Testis (tissue), 3 donors: ENCODE measurements around the gene KCNK7. TPM values are rescaled to one million over a fixed set of nuclear protein-coding genes. Genes with fewer than 3 reads are reported as not detected.

Source experiments
- DNase-seq: peaks from one replicate; pipeline ENCODE4 v3.0.0-alpha.2; 2019
- H3K27ac ChIP-seq, 2 donors: fragments of 200-600 bp; sonication (generic); one replicate each; pipeline ENCODE4 v1.5.1; 2019
- H3K27me3 ChIP-seq: fragments of 200-600 bp; sonication (generic); one replicate; pipeline ENCODE4 v1.5.1; 2019
- H3K36me3 ChIP-seq: fragments of 200-600 bp; sonication (generic); one replicate; pipeline ENCODE4 v1.5.1; 2017; ENCODE audit warnings: low read depth; ENCODE audit errors: missing control alignments
- H3K4me1 ChIP-seq: fragments of 200-600 bp; sonication (generic); one replicate; pipeline ENCODE4 v1.5.1; 2019
- H3K4me3 ChIP-seq, 2 donors: fragments of 200-600 bp; sonication (generic); one replicate each; pipeline ENCODE4 v1.5.1; 2017 to 2019
- H3K9me3 ChIP-seq: fragments of 200-600 bp; sonication (generic); one replicate; pipeline ENCODE4 v1.5.1; 2017
- POLR2A ChIP-seq: fragments of 450-650 bp; IDR thresholded peaks from one replicate; pipeline ENCODE4 v1.6.1; 2017; ENCODE audit warnings: antibody characterized with exemption, mild to moderate bottlenecking, moderate library complexity
- WGBS, 2 donors: methylation state at CpG; one replicate each; pipeline ENCODE4 v1.1.5; 2018; 5-methylcytosine and 5-hydroxymethylcytosine counted together
- intact Hi-C: fragments of 100-400 bp; cut with DNase I; formaldehyde crosslinking; loops from one replicate; pipeline ENCODE4 v1.15.1; 2023; ENCODE audit warnings: low total_unique reads
- polyA plus RNA-seq: library from polyadenylated mRNA; stranded (reverse); fragments of 350-450 nt; fragmentation: Illumina TruSeq; extraction: RNeasy Lipid Tissue Mini Kit (QIAGEN cat#74804); gene quantifications from one replicate; pipeline ENCODE4 v1.2.3, GENCODE V29; 2014; ENCODE audit warnings: low read depth, low replicate concordance; ENCODE audit not compliant: insufficient read depth
- total RNA-seq, 2 donors: library from RNA; depleted of rRNA; stranded (reverse); fragments of >200 nt; gene quantifications; one replicate each; pipeline ENCODE4 v1.2.3, GENCODE V29; 2016
- TF ChIP-seq, protein P1 (sequence below), 3 experiments: fragments of 450-650 bp in 2 of 3; fragments of 200-600 bp in 1 of 3; sonication (generic) in 1 of 3; IDR thresholded peaks; one replicate each; pipeline ENCODE4 v1.5.1; 2016 to 2019; ENCODE audit warnings: antibody characterized with exemption in 3 of 3, mild to moderate bottlenecking in 2 of 3, moderate library complexity in 1 of 3

KCNK7 gene
- total and polyA plus RNA-seq, 3 donors from 2014 or later: 0.26 to 2.5 (median 0.99) TPM

DNA sequence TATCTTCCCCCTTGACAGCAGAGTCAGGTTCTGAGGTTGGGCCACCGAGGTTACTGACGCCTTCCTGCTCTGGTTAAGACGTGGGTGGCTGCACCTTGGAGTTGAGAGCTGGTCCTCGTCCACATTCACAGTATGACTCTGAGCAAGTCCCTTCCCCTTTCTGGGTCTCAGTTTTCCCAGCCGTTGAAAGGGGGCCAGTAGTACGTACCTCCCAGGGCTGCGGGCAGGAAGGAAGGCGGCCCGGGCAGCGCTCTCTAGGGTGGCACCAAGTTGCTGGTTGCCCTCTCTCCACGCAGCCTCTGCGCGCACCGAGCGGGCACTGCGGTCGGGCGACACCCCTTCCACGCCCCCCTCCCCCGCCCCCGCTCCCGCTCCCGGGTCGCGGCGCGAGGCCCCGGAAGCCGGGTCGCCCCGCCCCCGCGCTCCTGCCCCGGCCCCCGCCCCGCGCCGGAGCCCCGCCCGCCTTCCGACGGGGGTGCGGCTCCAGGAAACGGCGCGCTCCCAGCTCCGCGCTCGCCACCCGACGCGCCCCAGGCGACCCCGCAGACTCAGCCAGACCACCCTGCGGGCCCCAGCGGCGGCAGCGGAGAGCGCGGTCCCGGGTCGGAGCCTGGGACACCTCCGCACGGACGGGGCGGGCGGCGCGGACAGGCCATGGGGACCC lies 19.9 kb downstream of the KCNK7 start, which contains the start of gene EHBP1L1:
TSS of gene EHBP1L1 (plus strand) at position 486 of the 664 bp plus-strand sequence. CDS start 250 bp downstream, outside the sequence.
- Histone ChIP-seq H3K27ac (peak within 1 kb of the TSS; percentile 84 to 92), H3K27me3 (no peaks in the 10 kb centered on the region), H3K4me3 (peak within 1 kb of the TSS; percentile 68 to 71), H3K4me1 (peaks cover 54% of the 10 kb centered on the region), H3K9me3 (no peaks in the 10 kb centered on the region), H3K36me3 (no peaks in the 10 kb centered on the region)
- peak; percentile 45 for DNase-seq
- TF ChIP-seq, protein P1, sequence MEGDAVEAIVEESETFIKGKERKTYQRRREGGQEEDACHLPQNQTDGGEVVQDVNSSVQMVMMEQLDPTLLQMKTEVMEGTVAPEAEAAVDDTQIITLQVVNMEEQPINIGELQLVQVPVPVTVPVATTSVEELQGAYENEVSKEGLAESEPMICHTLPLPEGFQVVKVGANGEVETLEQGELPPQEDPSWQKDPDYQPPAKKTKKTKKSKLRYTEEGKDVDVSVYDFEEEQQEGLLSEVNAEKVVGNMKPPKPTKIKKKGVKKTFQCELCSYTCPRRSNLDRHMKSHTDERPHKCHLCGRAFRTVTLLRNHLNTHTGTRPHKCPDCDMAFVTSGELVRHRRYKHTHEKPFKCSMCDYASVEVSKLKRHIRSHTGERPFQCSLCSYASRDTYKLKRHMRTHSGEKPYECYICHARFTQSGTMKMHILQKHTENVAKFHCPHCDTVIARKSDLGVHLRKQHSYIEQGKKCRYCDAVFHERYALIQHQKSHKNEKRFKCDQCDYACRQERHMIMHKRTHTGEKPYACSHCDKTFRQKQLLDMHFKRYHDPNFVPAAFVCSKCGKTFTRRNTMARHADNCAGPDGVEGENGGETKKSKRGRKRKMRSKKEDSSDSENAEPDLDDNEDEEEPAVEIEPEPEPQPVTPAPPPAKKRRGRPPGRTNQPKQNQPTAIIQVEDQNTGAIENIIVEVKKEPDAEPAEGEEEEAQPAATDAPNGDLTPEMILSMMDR (IDR thresholded peaks at IDR 0.05): no peak
- no peak for TF ChIP-seq POLR2A
- 7% methylated on average over 15 of the region's 69 CpGs; no CpG with 5 or more reads in 1 of the 2 donors for WGBS, 2 donors
- intact Hi-C loops: no loop called here

- intact Hi-C loops: no loop called here
- DNase-seq: no peak
- H3K4me1 ChIP-seq: peaks cover 54% of the 10 kb centered on the region
- no peaks in the 10 kb centered on the region for H3K36me3 ChIP-seq
- no peaks in the 10 kb centered on the region for H3K27me3 ChIP-seq
- TF ChIP-seq, protein P1 (IDR thresholded peaks at IDR 0.05): no peak
- peak overlapping the region; percentile 84 to 92 for H3K27ac ChIP-seq
- H3K4me3 ChIP-seq: peak overlapping the region; percentile 68 to 71
- H3K9me3 ChIP-seq: no peaks in the 10 kb centered on the region
- WGBS, 2 donors: 24% methylated on average over 26 to 28 of the region's 28 CpGs
Observed at GRCh38 chr11:65574811-65575567, 20.6 kb downstream of the KCNK7 start.

GRCh38 chr11:65574109-65574810 lies 21.3 kb downstream of the KCNK7 start:
- peak; percentile 85 for DNase-seq
- H3K4me1 ChIP-seq: peaks cover 56% of the 10 kb centered on the region
- TF ChIP-seq, protein P1 (IDR thresholded peaks at IDR 0.05): peak; percentile 90 to 98 (median 93)
- no peak for TF ChIP-seq POLR2A
- no peaks in the 10 kb centered on the region for H3K36me3 ChIP-seq
- intact Hi-C loops: no loop called here
- H3K27me3 ChIP-seq: no peaks in the 10 kb centered on the region
- peak overlapping the region; percentile 84 to 92 for H3K27ac ChIP-seq
- peak overlapping the region; percentile 57 to 68 for H3K4me3 ChIP-seq
- 1 to 2% methylated on average over 10 to 67 of the region's 67 CpGs for WGBS, 2 donors
- H3K9me3 ChIP-seq: no peaks in the 10 kb centered on the region

GRCh38 chr11:65573391-65574079 lies 22.1 kb downstream of the KCNK7 start:
- no peaks in the 10 kb centered on the region for H3K36me3 ChIP-seq
- peaks cover 62% of the 10 kb centered on the region for H3K4me1 ChIP-seq
- H3K9me3 ChIP-seq: no peaks in the 10 kb centered on the region
- peak overlapping the region in 1 of 2 donors; percentile 92 for H3K27ac ChIP-seq
- intact Hi-C loops: no loop called here
- no peaks in the 10 kb centered on the region for H3K27me3 ChIP-seq
- WGBS, 2 donors: 26 to 27% methylated on average over 15 to 22 of the region's 22 CpGs
- DNase-seq: no peak
- peak overlapping the region; percentile 68 to 69 for H3K4me3 ChIP-seq
- no peak for TF ChIP-seq POLR2A
- TF ChIP-seq, protein P1 (IDR thresholded peaks at IDR 0.05): no peak
